Neuron (in vitro differentiated cells): Measurements from ENCODE around the gene FTSJ3.
"Not testable (repeated sequence)": the region's sequence is repeated elsewhere in the genome, so short reads cannot be mapped to it uniquely, and the experiment has no call there.

ENCODE experiments used
- H2AFZ ChIP-seq: one replicate; pipeline ENCODE4 v1.6.1; 2013; ENCODE audit warnings: low read depth, mild to moderate bottlenecking, inconsistent platforms, low read length, moderate library complexity
- H3K27me3 ChIP-seq: one replicate; pipeline ENCODE4 v1.6.1; 2013; ENCODE audit warnings: low read length; ENCODE audit not compliant: insufficient read depth
- H3K36me3 ChIP-seq: one replicate; pipeline ENCODE4 v1.6.1; 2013; ENCODE audit warnings: low read length; ENCODE audit not compliant: insufficient read depth
- H3K4me1 ChIP-seq: one replicate; pipeline ENCODE4 v1.6.1; 2013; ENCODE audit warnings: low read length; ENCODE audit not compliant: insufficient read depth
- H3K4me3 ChIP-seq: 2 replicates; pipeline ENCODE4 v1.5.1; 2013; ENCODE audit warnings: mild to moderate bottlenecking, low read length, moderate library complexity
- H3K9me3 ChIP-seq: one replicate; pipeline ENCODE4 v1.6.1; 2013; ENCODE audit warnings: low read length

Gene FTSJ3

DNA sequence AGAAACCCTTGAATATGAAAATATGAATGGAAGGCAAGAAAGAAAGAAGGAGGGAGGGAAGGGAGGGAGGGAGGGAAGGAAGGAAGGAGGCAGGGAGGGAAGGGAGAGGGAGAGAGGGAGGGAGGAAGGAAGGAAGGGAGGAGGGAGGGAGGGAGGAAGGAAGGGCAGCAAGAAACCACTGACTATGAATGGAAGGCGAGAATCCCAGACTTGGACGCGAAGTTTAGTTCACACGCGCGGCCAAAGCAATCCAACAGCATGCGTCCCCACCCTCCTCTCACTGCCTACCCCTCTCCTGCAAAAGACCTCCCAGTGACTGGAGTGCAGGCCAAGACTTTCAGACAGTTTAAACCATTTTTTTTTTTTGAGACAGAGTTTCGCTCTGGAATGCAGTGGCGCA lies 22.9 kb upstream of the FTSJ3 start:
- no peaks in the 10 kb centered on the region for H3K9me3 ChIP-seq
- peaks cover 4% of the 10 kb centered on the region for H3K27me3 ChIP-seq
- no peak overlapping the region for H2AFZ ChIP-seq
- H3K4me3 ChIP-seq, result no peak overlapping the region
- no peaks in the 10 kb centered on the region for H3K4me1 ChIP-seq
- no peaks in the 10 kb centered on the region for H3K36me3 ChIP-seq

DNA sequence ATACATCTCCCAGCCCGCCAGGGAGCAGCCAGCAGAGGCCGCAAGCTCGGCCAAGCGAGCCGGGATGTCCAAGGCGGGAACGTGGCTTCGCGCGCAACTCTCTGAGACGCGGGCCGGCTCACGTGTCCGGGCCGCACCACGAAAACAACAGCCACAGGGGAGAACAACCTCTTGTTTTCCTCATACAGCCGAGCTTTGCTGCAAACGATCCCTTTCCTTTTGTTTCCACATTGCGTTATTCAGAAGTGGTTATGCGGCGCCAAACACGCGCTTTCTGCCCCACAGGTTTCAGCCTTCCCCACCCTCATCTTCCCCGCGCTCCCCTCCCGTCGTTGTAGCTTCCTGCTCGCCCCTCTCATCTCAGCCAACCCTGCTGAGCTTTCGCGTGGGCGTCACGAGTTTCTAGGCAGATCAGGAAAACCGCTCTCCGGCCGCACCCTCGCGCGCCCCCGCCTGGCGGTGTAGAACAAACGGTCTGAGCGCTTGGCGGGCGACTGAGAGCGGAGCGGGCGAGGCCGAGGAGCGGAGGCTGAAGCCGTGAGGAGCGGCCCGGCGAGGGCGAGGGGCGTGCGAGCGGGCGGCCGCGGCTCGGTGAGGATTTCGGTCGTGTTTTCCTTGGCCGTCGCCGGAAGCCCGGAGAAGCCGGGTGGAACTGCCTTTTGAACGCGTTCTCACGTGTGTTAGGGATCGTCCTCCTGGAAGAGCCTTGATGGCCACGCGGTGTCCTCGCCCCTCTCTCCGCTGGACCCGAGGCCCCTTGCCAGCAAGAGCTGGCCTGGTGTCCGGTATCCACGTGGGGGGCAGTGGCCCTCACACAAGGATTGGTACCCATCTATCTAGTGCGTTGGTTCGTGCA lies 21.6 kb upstream of the FTSJ3 start:
- H3K36me3 ChIP-seq, result no peaks in the 10 kb centered on the region
- no peak overlapping the region for H2AFZ ChIP-seq
- peaks cover 4% of the 10 kb centered on the region for H3K27me3 ChIP-seq
- no peak overlapping the region for H3K4me3 ChIP-seq
- H3K4me1 ChIP-seq, result no peaks in the 10 kb centered on the region
- no peaks in the 10 kb centered on the region for H3K9me3 ChIP-seq

DNA sequence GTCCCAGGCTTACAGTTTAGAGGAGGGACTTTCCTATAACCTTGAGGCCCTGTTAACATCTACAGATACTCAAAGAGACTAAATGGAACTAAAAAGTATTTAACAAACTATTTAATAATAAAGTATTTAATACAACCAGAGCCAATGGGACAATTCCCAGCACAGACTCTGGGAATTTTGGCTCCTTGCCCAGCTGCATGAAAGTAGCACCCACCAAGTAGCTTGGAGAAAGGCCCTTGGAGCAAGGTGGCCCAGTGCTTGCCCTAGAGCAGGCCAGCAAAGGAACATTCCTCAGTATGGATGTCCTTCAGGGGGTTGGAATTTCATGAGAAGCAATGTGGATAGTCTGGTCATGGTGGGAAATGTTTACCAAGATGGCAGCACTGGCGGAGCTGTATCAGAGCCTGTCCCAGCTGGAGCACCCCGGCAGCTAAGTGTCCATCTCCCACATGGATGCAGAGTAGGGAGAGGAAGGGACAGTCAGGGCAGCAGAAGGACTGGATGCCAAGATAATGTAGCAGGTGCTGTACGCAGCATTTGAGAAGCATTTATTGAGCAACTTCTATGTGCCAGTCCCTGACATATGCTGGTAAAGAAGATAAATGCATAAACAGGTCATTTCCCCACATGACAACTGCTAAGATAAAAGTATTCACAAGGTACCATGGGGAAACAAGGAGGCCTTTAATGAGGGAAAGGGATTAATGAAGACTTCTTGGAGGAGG lies 20.2 kb upstream of the FTSJ3 start:
- H2AFZ ChIP-seq, result no peak overlapping the region
- H3K4me3 ChIP-seq, result no peak overlapping the region
- H3K36me3 ChIP-seq, result no peaks in the 10 kb centered on the region
- H3K27me3 ChIP-seq, result peaks cover 4% of the 10 kb centered on the region
- no peaks in the 10 kb centered on the region for H3K4me1 ChIP-seq
- no peaks in the 10 kb centered on the region for H3K9me3 ChIP-seq

DNA sequence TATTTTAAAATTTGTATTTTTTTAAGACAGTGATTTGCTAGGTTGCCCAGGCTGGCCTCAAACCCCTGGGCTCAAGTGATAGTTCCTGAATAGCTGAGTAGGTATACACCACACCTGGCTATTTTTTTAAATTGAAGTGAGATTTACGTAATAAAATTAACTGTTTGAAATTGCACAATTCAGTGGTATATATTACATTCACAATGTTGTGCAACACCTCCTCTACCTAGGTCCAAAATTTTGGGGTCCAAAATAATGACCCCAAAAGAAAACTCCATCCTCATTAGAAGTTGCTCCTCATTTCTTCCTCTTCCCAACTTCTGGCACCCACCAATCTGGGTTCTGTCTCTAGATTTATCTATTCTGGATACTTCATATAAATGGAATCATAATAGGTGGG lies 18.0 kb upstream of the FTSJ3 start:
- H3K4me3 ChIP-seq, result no peak overlapping the region
- no peaks in the 10 kb centered on the region for H3K27me3 ChIP-seq
- H2AFZ ChIP-seq, result no peak overlapping the region
- no peaks in the 10 kb centered on the region for H3K36me3 ChIP-seq
- peaks cover 12% of the 10 kb centered on the region for H3K4me1 ChIP-seq
- H3K9me3 ChIP-seq, result no peaks in the 10 kb centered on the region

DNA sequence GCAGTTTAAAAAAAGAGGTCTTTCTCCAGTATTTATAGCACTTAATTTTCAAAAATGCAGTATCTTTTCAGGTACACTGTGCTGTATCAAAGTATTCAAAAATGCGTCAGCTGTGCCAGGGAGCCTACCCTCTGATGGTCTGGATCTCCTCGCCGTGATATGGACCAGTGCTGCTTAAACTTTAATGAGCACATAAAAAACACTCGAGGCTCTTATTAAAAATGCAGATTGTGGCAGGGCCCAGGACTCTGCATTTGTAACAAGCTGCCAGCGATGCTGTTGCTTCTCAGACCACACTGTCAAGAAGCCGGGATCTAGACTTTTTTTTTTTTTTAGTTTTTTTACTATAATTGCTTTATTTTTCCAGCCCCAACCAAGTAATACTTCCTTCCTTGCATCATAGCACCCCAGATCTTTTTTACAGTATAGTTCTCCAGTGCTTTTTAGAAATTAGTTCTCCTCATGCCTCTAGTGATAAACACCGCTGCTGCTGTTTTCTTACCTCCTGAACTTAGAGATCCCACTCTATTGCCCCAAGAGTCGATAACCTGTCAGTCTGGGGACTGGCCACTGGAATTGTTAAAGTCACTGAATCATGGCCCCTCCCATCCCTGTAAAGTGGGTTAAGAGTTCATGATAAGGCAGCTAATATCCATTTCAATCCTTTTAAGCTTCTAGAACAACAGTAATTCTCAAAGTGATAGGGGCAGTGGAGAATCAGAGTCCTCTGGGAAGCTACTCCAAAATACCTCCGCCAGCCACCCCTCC lies 16.6 kb upstream of the FTSJ3 start:
- Histone ChIP-seq H3K4me1 (peaks cover 13% of the 10 kb centered on the region), H3K27me3 (no peaks in the 10 kb centered on the region), H3K9me3 (no peaks in the 10 kb centered on the region), H3K36me3 (no peaks in the 10 kb centered on the region), H2AFZ (no peak overlapping the region), H3K4me3 (no peak overlapping the region)

DNA sequence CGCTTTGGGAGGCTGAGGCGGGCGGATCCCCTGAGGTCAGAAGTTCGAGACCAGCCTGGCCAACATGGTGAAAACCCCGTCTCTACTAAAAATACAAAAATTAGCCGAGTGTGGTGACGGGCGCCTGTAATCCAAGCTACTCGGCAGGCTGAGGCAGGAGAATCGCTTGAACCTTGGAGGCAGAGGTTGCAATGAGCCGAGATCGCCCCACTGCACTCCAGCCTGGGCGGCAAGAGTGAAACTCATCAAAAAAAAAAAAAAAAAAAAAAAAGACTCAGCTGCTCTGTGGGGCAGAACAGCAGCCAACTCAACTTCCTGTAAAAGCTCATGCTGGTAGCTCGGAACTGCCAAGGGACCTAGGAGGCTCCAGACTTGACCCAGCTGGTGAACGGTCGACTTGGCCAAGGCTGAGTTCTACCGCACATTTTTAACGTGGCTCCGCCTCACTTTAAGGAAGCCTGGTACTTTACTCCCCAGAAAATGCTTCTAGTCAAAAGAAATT lies 16.0 kb upstream of the FTSJ3 start:
- H3K27me3 ChIP-seq, H3K9me3 ChIP-seq, H3K36me3 ChIP-seq: not testable (repeated sequence)
- Histone ChIP-seq H3K4me3 (peak overlapping the region; percentile 74), H3K4me1 (peaks cover 13% of the 10 kb centered on the region), H2AFZ (peak overlapping the region; percentile 52)

DNA sequence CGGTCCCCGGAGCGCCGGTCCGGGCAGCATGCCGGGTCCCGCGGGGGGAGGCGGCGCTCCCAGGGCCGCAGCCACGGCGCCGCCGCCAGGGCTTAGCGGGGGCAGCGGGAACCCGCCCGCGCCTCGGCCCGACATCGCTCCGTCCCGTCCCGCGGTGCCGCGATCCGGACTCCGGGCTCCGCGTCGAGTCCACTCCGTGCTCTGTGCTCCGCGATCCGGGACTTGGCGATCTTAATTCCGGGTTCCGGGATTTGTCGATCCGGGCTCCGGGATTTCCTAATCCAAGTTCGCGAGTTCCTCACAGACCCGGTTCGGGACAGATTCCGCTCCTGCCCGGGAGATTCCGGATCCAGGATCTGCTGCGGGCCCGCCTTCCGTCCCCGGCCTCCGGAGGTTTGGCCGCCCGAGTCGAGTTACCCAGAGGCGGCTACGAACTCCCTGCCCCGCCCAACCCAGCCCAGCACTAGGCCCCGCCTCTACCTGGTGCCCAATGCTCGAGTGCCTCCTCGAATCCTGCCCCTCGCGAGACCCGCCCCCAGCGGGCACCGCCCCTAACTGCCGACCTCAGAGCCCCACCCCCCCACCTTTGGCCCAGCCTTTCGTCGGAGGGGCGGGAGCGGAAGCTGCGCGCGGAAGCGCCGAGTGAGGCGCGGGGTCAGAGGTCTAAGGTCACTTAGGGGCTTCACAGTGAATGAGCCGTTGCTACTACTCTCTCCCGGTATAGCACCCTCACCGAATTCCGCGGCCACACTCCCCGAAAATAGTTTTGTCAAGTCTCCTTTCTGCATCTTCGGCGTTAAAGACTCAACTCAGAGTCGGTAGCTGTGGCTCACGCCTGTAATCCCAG lies 15.3 kb upstream of the FTSJ3 start, which contains the start of gene SMARCD2:
SMARCD2 (minus strand) TSS at position 146 of the 847 bp plus-strand sequence; CDS start at position 135, 11 bp downstream.
- peak within 1 kb of the TSS; percentile 74 for H3K4me3 ChIP-seq
- no peaks in the 10 kb centered on the region for H3K9me3 ChIP-seq
- no peaks in the 10 kb centered on the region for H3K27me3 ChIP-seq
- H3K4me1 ChIP-seq, result peaks cover 13% of the 10 kb centered on the region
- H2AFZ ChIP-seq, result peak within 1 kb of the TSS; percentile 57
- H3K36me3 ChIP-seq, result no peaks in the 10 kb centered on the region

DNA sequence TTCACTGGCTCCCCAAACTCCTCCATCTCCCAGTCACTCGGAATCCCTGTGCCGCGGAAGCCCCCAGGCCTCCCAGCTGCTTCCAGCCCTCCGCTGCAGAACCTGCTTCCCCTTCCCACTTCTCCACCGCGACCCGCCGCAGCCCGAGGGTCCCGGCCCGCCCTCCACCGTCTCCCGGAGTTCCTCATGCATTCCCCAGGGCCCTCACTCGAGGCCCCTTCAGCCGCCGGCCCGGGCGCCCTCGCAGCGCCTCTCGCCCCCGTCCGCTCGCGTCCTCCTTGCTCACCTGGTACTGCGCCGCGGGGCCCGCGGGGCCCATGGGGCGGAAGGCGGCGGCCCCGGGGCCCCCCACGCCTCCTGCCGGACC lies 14.7 kb upstream of the FTSJ3 start:
- no peaks in the 10 kb centered on the region for H3K9me3 ChIP-seq
- peak overlapping the region; percentile 74 for H3K4me3 ChIP-seq
- H3K27me3 ChIP-seq, result no peaks in the 10 kb centered on the region
- H3K4me1 ChIP-seq, result peaks cover 13% of the 10 kb centered on the region
- peaks cover under 1% of the 10 kb centered on the region for H3K36me3 ChIP-seq
- H2AFZ ChIP-seq, result peak overlapping the region; percentile 57

DNA sequence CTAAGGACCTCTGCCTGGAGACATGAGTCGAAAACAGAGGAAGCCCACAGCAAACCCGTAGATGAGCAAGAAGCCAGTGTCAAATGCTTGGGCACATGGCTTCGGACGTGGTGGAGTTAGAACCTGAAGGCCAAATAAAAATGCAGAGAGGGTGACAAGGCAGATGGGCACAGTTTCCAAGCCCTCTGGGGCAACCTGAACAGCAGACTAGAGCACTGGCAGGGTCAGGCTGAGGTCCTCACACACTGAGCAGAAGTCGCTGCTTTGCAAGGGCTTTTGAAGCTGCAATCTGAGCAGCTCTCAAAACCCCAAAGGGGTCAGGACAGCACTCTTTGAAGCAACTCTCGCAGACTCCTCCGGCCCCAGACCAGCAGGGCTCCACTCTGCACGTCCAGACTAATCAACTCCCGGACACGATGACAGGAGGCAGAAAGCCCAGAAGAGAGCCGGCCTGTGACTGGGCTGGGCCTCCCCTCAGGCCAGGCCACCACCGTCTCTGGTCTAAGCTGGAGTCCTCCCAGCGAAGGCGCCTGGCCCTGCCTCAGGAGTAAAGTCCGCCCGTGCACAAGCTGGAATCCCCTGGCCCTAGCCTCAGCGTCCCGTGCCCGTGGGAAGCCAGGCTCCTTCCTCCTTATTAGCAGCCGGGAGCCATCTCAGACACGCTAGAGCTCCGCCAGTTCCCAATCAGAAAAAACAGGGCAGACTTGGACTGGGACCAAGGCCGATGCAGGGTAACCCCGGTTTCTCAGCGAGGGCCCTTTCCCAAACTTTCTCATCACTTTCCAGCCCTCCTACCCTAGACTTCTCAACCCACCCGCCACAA lies 14.1 kb upstream of the FTSJ3 start:
- Histone ChIP-seq H3K4me3 (peak overlapping the region; percentile 74), H3K9me3 (no peaks in the 10 kb centered on the region), H3K36me3 (peaks cover 6% of the 10 kb centered on the region), H3K27me3 (no peaks in the 10 kb centered on the region), H2AFZ (peak overlapping the region; percentile 57), H3K4me1 (peaks cover 13% of the 10 kb centered on the region)

DNA sequence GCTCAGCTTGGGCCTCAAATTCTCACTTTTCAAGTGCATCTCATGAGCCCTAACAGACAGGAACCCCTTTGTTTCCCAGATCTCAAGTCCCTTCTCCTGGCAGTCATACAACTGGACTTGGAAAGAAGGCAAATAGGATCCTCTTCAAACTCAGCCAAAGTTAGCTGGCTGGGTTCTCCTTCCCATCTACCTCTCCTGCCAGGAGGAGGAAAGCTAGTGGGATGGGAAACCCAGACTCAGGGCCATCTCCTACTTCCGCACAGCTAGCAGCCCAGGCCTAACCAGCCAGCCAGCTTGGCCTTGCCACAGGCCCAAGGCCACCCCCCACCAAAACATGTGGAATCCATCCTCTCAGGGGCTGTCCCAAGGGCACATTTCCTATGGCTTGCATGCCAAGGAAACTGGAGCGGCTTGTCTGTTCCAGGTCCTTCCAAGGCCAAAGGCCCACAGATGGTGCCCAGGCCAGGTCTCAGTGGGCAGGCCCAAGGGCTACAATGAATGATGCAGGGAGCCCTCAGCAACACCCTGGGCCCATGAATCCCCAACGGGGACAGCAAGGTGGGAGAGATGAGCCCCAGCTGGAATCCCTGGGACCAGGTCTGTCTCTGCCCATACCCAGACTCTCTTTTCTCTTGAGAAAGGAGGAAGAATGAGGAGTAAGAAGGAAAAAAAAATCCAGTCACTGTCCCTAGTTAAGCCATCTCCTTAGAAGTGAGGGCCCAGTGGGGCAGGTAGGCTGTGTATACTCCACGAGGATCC lies 13.3 kb upstream of the FTSJ3 start:
- H2AFZ ChIP-seq, result no peak overlapping the region
- H3K4me3 ChIP-seq, result peak overlapping the region; percentile 74
- no peaks in the 10 kb centered on the region for H3K9me3 ChIP-seq
- peaks cover 11% of the 10 kb centered on the region for H3K36me3 ChIP-seq
- no peaks in the 10 kb centered on the region for H3K27me3 ChIP-seq
- peaks cover 13% of the 10 kb centered on the region for H3K4me1 ChIP-seq

DNA sequence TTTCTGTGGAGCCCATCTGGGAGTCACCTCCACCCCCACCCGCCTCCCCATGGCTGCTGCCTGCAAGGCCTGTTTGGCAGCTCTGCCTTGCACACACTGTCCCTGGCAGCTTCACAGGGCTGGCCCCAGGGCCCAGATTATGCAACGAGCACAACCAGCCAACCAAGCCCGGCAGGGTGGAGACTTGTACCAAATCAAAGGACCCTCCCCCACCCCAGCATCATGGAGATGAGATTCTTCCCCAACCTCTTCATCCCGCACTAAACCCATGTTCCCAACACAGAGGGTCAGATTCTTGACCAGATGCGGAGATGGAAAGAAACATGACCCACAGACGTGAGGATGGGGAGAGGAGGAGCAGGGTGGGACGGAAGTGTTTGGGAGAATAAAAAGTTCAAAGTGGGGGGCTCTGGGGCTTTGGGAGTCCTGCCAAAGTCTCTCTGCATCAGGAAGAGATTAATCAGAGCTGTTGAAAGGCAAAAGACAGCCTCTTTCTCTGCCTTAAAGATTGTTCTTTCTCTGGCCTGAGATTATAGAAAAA lies 11.2 kb upstream of the FTSJ3 start:
- Histone ChIP-seq H3K9me3 (no peaks in the 10 kb centered on the region), H3K4me1 (peaks cover 13% of the 10 kb centered on the region), H3K4me3 (no peak overlapping the region), H2AFZ (no peak overlapping the region), H3K27me3 (no peaks in the 10 kb centered on the region), H3K36me3 (peaks cover 22% of the 10 kb centered on the region)
